Endothelial cell of umbilical vein (primary cell): ENCODE results near the gene CSK. TPM values are rescaled to one million over a fixed set of nuclear protein-coding genes. Genes with fewer than 3 reads are reported as not detected.

ENCODE experiments used
- BruUV-seq: library from RNA; stranded (reverse); fragments of 400-500 nt; replicated peaks from 2 replicates; lab custom pipeline; 2021; lab: Mats Ljungman, UMichigan
- CTCF ChIA-PET: fragments of 300-600, 350-600 bp; sonication (Branson Sonifier 250); formaldehyde crosslinking; loops from one replicate; lab custom pipeline; 2021; ENCODE audit warnings: antibody characterized with exemption, inconsistent platforms; lab: Charles Lee
- POLR2A ChIA-PET: fragments of 300-600, 350-600 bp; sonication (Branson Sonifier 250); formaldehyde crosslinking; loops from one replicate; lab custom pipeline; 2021; ENCODE audit warnings: antibody characterized with exemption, inconsistent platforms; lab: Charles Lee
- DNase-seq: peaks from one replicate; pipeline ENCODE4 v3.0.0-alpha.2; 2011; ENCODE audit warnings: low read depth, low spot score
- FAIRE-seq: peaks from 2 replicates; lab custom pipeline; 2011; peaks lifted over from hg19 to GRCh38; lab: Jason Lieb, UNC
- H2AFZ ChIP-seq: 2 replicates; pipeline ENCODE4 v1.6.0; 2012; ENCODE audit warnings: low read depth, low read length, control low read depth, inconsistent platforms
- H3K27ac ChIP-seq: 2 replicates; pipeline ENCODE4 v1.5.1; 2011; ENCODE audit warnings: low read depth, mild to moderate bottlenecking, control low read depth, low read length, moderate library complexity; ENCODE audit not compliant: insufficient read depth
- H3K27me3 ChIP-seq, 2 experiments: 2 replicates each; pipeline versions ENCODE4 v1.6.0 to v1.6.1; 2011; ENCODE audit warnings: low read length in 2 of 2, mixed read lengths in 1 of 2; ENCODE audit not compliant: control insufficient read depth in 2 of 2, insufficient read depth in 2 of 2
- H3K36me3 ChIP-seq, 2 experiments: 2 replicates in 1 of 2; 3 replicates in 1 of 2; pipeline ENCODE4 v1.5.1; 2011; ENCODE audit warnings: low read length in 2 of 2, mild to moderate bottlenecking in 1 of 2, moderate library complexity in 1 of 2; ENCODE audit not compliant: control insufficient read depth in 2 of 2, insufficient read depth in 2 of 2; ENCODE audit errors: extremely low read depth in 1 of 2
- H3K4me1 ChIP-seq: 3 replicates; pipeline ENCODE4 v1.5.1; 2011; ENCODE audit warnings: mild to moderate bottlenecking, low read length; ENCODE audit not compliant: control insufficient read depth, insufficient read depth; ENCODE audit errors: extremely low read depth
- H3K4me2 ChIP-seq: 2 replicates; pipeline ENCODE4 v1.6.1; 2011; ENCODE audit warnings: low read length, control low read depth, mixed read lengths; ENCODE audit not compliant: insufficient read depth
- H3K4me3 ChIP-seq, 3 experiments: fragments of 200-600 bp in 1 of 3; sonication (generic), shearing (Covaris generic) in 1 of 3; replicated peaks in 1 of 3; 2 replicates each; pipeline ENCODE4 v1.5.1; 2011 to 2016; ENCODE audit warnings: control low read depth in 3 of 3, low read length in 3 of 3, mild to moderate bottlenecking in 2 of 3, inconsistent platforms in 1 of 3, low read depth in 1 of 3, moderate library complexity in 1 of 3; ENCODE audit not compliant: insufficient read depth in 1 of 3
- H3K79me2 ChIP-seq: 2 replicates; pipeline ENCODE4 v1.6.0; 2012; ENCODE audit warnings: low read length, inconsistent platforms; ENCODE audit not compliant: control insufficient read depth, insufficient read depth
- H3K9ac ChIP-seq: replicated peaks from 2 replicates; pipeline ENCODE3; 2011; ENCODE audit warnings: low read length, control low read depth; ENCODE audit not compliant: insufficient read depth; ENCODE audit errors: extremely low read depth
- H3K9me1 ChIP-seq: replicated peaks from 3 replicates; pipeline ENCODE4 v1.6.0; 2011; ENCODE audit warnings: mild to moderate bottlenecking, low read length; ENCODE audit not compliant: control insufficient read depth, insufficient read depth; ENCODE audit errors: extremely low read depth
- H3K9me3 ChIP-seq: replicated peaks from 2 replicates; pipeline ENCODE4 v1.5.1; 2012; ENCODE audit warnings: low read length, inconsistent platforms; ENCODE audit not compliant: control insufficient read depth, insufficient read depth
- H4K20me1 ChIP-seq: replicated peaks from 2 replicates; pipeline ENCODE3; 2011; ENCODE audit warnings: mild to moderate bottlenecking, low read length; ENCODE audit not compliant: control insufficient read depth, insufficient read depth; ENCODE audit errors: extremely low read depth
- EZH2 ChIP-seq: IDR thresholded peaks from 2 replicates; pipeline ENCODE4 v1.6.1; 2012; ENCODE audit warnings: borderline replicate concordance, low read depth, mild to moderate bottlenecking, moderate library complexity, low read length, inconsistent platforms; ENCODE audit not compliant: severe bottlenecking
- FOS ChIP-seq: IDR thresholded peaks from 2 replicates; pipeline ENCODE4 v1.6.1; 2011; ENCODE audit warnings: mild to moderate bottlenecking, low read length, moderate library complexity, borderline replicate concordance; ENCODE audit not compliant: insufficient read depth
- GATA2 ChIP-seq: IDR thresholded peaks from 2 replicates; pipeline ENCODE4 v1.7.0; 2011; ENCODE audit warnings: low read depth, mild to moderate bottlenecking, moderate library complexity, mixed read lengths, low read length; ENCODE audit not compliant: insufficient read length, insufficient read depth
- JUN ChIP-seq: IDR thresholded peaks from 2 replicates; pipeline ENCODE4 v1.6.1; 2011; ENCODE audit warnings: borderline replicate concordance, low read depth; ENCODE audit not compliant: insufficient read length, insufficient read depth
- MYC ChIP-seq: IDR thresholded peaks from one replicate; pipeline ENCODE4 v1.6.1; 2011; ENCODE audit warnings: mild to moderate bottlenecking, low read depth, low read length
- POLR2A ChIP-seq: IDR thresholded peaks from 2 replicates; pipeline ENCODE4 v1.6.1; 2012; ENCODE audit warnings: low read depth, mild to moderate bottlenecking, control low read depth, low read length
- POLR2AphosphoS5 ChIP-seq: IDR thresholded peaks from 2 replicates; pipeline ENCODE4 v1.6.1; 2012; ENCODE audit warnings: low read depth, mild to moderate bottlenecking, control low read depth, low read length, moderate library complexity; ENCODE audit not compliant: insufficient read depth
- dilution Hi-C: fragments of 300-500 bp; cut with MboI; formaldehyde crosslinking; loops from one replicate; pipeline ENCODE4 v1.15.0; 2019; ENCODE audit warnings: low sequenced_read_pairs; ENCODE audit not compliant: extremely low pct_ligation_motif_present
- intact Hi-C: fragments of 100-400 bp; cut with micrococcal nuclease; formaldehyde crosslinking; loops from one replicate; pipeline ENCODE4 v1.10.0; 2022
- polyA plus RNA-seq, 4 experiments: library from polyadenylated mRNA; depleted of rRNA in 3 of 4; stranded (reverse) in 3 of 4; unstranded in 1 of 4; fragments of >200 nt; gene quantifications; 2 replicates each; pipeline versions ENCODE4 v1.2.1 to v1.2.3, GENCODE V29; 2011 to 2012; ENCODE audit warnings: missing spikeins in 1 of 4
- total RNA-seq: library from RNA; stranded (reverse); gene quantifications from 2 replicates; pipeline ENCODE4 v1.2.3, GENCODE V29; 2021
- TF ChIP-seq, protein P1 (sequence below), 2 donors: IDR thresholded peaks; 1 replicate in 1 of 2; 2 replicates in 1 of 2; pipeline ENCODE4 v1.5.1; 2011; ENCODE audit warnings: low read length in 2 of 2, mild to moderate bottlenecking in 2 of 2, moderate library complexity in 2 of 2, control low read depth in 1 of 2, inconsistent platforms in 1 of 2, low read depth in 1 of 2; ENCODE audit not compliant: insufficient read depth in 1 of 2; ENCODE audit errors: extremely low read depth in 1 of 2
- TF ChIP-seq, protein P2 (sequence below): IDR thresholded peaks from 2 replicates; pipeline ENCODE4 v1.6.1; 2011; ENCODE audit not compliant: insufficient read depth, insufficient read length

Gene CSK
- total and polyA plus RNA-seq, 2 donors (not counting 3 experiments of a cell fraction or from before 2014, with no cell fraction given): 41.2 to 104 TPM

DNA sequence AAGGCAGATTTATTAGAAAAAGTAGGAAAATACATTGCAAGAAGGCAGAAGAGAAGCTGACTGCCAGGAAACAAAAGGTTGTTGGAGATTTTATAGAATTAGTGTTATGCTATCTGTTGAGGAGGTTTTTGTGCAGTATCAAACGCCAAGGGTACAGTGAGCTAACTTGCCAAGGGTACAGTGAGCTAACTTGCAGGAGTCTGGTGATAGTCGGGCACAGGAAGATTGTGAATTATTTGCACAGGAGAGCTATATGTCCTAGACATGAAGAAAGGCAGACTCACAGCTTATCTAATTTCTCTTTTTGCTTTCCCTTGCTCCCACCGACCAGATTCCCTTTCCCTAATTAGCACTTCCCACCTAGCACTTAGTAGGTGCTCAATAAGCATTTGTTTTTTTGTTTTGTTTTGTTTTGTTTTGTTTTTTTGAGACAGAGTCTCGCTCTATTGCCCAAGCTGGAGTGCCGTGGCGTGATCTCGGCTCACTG is 2.7 kb upstream of the CSK start:
- FAIRE-seq (no peak), DNase-seq (no peak)
- POLR2A ChIA-PET: no interaction called here
- dilution Hi-C loops (no loop called here), intact Hi-C loops (loop anchor here (10.0 kb wide), 1 partner anchor 426 kb away; the partner anchor contains the start of gene C15orf39)
- no peaks in the 10 kb centered on the region for H3K9me1 ChIP-seq
- no peaks in the 10 kb centered on the region for H4K20me1 ChIP-seq
- no peaks in the 10 kb centered on the region for H3K27me3 ChIP-seq
- H3K9ac ChIP-seq: no peak overlapping the region
- peaks cover 39% of the 10 kb centered on the region for H3K4me1 ChIP-seq
- no peak overlapping the region for H3K4me3 ChIP-seq
- TF ChIP-seq MYC (no peak), EZH2 (no peak), FOS (no peak), JUN (no peak), GATA2 (no peak), POLR2A (no peak), POLR2AphosphoS5 (no peak)
- TF ChIP-seq, protein P1, sequence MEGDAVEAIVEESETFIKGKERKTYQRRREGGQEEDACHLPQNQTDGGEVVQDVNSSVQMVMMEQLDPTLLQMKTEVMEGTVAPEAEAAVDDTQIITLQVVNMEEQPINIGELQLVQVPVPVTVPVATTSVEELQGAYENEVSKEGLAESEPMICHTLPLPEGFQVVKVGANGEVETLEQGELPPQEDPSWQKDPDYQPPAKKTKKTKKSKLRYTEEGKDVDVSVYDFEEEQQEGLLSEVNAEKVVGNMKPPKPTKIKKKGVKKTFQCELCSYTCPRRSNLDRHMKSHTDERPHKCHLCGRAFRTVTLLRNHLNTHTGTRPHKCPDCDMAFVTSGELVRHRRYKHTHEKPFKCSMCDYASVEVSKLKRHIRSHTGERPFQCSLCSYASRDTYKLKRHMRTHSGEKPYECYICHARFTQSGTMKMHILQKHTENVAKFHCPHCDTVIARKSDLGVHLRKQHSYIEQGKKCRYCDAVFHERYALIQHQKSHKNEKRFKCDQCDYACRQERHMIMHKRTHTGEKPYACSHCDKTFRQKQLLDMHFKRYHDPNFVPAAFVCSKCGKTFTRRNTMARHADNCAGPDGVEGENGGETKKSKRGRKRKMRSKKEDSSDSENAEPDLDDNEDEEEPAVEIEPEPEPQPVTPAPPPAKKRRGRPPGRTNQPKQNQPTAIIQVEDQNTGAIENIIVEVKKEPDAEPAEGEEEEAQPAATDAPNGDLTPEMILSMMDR (IDR thresholded peaks at IDR 0.05; ENCODE audit: extremely low read depth in 1 of 2, insufficient read depth in 1 of 2, low read depth in 1 of 2, low read length in 2 of 2): no peak
- TF ChIP-seq, protein P2, sequence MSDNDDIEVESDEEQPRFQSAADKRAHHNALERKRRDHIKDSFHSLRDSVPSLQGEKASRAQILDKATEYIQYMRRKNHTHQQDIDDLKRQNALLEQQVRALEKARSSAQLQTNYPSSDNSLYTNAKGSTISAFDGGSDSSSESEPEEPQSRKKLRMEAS: no peak
- H2AFZ ChIP-seq: no peak overlapping the region
- no peaks in the 10 kb centered on the region for H3K36me3 ChIP-seq
- peaks cover 19% of the 10 kb centered on the region for H3K79me2 ChIP-seq
- BruUV-seq: no TSS peak
- no peak overlapping the region for H3K4me2 ChIP-seq
- H3K9me3 ChIP-seq: no peaks in the 10 kb centered on the region
- H3K27ac ChIP-seq: no peak overlapping the region
- CTCF ChIA-PET: interaction anchor here (0.9 to 8.3 kb wide), 4 partner anchors 9 to 171 kb away, joined by 3 to 98 read pairs (median 7); no protein-coding TSS in a partner anchor
